Thoracic aorta (tissue), 2 donors: ENCODE measurements around the gene EPHA5. TPM values are rescaled to one million over a fixed set of nuclear protein-coding genes. Genes with fewer than 3 reads are reported as not detected.

Experiments used
- ATAC-seq: fragments of 150-250 bp; one replicate; pipeline ENCODE4 v1.8.0; 2017; ENCODE audit warnings: low read depth; ENCODE audit not compliant: insufficient number of reproducible peaks, low FRiP score
- DNase-seq: peaks from one replicate; pipeline ENCODE4 v3.0.0-alpha.2; 2020; ENCODE audit warnings: low spot score
- H3K27ac ChIP-seq, 2 donors: fragments of 200-600 bp; sonication (generic); 1 replicate in 1 of 2; 2 replicates in 1 of 2; pipeline ENCODE4 v1.5.1; 2016; ENCODE audit warnings: mild to moderate bottlenecking in 2 of 2, moderate library complexity in 2 of 2
- H3K27me3 ChIP-seq: fragments of 200-600 bp; sonication (generic); replicated peaks from 2 replicates; pipeline ENCODE4 v1.6.0; 2016; ENCODE audit warnings: mild to moderate bottlenecking; ENCODE audit not compliant: insufficient read depth
- H3K36me3 ChIP-seq: fragments of 200-600 bp; sonication (generic); one replicate; pipeline ENCODE4 v1.5.1; 2016
- H3K4me1 ChIP-seq, 2 donors: fragments of 200-600 bp; sonication (generic); 1 replicate in 1 of 2; 2 replicates in 1 of 2; pipeline versions ENCODE4 v1.5.1 to v1.6.0; 2016; ENCODE audit warnings: low read depth in 2 of 2, mild to moderate bottlenecking in 1 of 2; ENCODE audit not compliant: control insufficient read depth in 1 of 2
- H3K4me3 ChIP-seq: fragments of 200-600 bp; sonication (generic); 2 replicates; pipeline ENCODE4 v1.5.1; 2016; ENCODE audit warnings: mild to moderate bottlenecking
- H3K9me3 ChIP-seq: fragments of 200-600 bp; sonication (generic); 2 replicates; pipeline ENCODE4 v1.5.1; 2016
- total RNA-seq, 2 donors: library from RNA; depleted of rRNA; stranded (reverse); fragments of >200 nt; gene quantifications; one replicate each; pipeline versions ENCODE4 v1.1.0 to v1.2.3, GENCODE V29; 2016
- TF ChIP-seq, protein P1 (sequence below): fragments of 200-600 bp; sonication (generic); IDR thresholded peaks from one replicate; pipeline ENCODE4 v1.5.1; 2019; ENCODE audit warnings: antibody characterized with exemption

EPHA5 gene
- total RNA-seq, 2 donors from 2014 or later = 0.27 to 0.92 TPM

- ATAC-seq = no peak
- Histone ChIP-seq H3K4me3 (no peak overlapping the region), H3K4me1 (no peaks in the 10 kb centered on the region), H3K27me3 (no peaks in the 10 kb centered on the region), H3K27ac (no peak overlapping the region), H3K9me3 (no peaks in the 10 kb centered on the region), H3K36me3 (no peaks in the 10 kb centered on the region)
- TF ChIP-seq, protein P1, sequence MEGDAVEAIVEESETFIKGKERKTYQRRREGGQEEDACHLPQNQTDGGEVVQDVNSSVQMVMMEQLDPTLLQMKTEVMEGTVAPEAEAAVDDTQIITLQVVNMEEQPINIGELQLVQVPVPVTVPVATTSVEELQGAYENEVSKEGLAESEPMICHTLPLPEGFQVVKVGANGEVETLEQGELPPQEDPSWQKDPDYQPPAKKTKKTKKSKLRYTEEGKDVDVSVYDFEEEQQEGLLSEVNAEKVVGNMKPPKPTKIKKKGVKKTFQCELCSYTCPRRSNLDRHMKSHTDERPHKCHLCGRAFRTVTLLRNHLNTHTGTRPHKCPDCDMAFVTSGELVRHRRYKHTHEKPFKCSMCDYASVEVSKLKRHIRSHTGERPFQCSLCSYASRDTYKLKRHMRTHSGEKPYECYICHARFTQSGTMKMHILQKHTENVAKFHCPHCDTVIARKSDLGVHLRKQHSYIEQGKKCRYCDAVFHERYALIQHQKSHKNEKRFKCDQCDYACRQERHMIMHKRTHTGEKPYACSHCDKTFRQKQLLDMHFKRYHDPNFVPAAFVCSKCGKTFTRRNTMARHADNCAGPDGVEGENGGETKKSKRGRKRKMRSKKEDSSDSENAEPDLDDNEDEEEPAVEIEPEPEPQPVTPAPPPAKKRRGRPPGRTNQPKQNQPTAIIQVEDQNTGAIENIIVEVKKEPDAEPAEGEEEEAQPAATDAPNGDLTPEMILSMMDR = no peak
- DNase-seq = no peak
These were observed 81.0 kb downstream of the EPHA5 start for GRCh38 chr4:65589331-65589730.

- Histone ChIP-seq H3K27ac (no peak overlapping the region), H3K4me1 (no peaks in the 10 kb centered on the region), H3K36me3 (no peaks in the 10 kb centered on the region), H3K4me3 (no peak overlapping the region), H3K9me3 (no peaks in the 10 kb centered on the region), H3K27me3 (no peaks in the 10 kb centered on the region)
- no peak for ATAC-seq
- TF ChIP-seq, protein P1 = no peak
- no peak for DNase-seq
These were observed 89.7 kb downstream of the EPHA5 start for GRCh38 chr4:65580551-65580950.

DNA sequence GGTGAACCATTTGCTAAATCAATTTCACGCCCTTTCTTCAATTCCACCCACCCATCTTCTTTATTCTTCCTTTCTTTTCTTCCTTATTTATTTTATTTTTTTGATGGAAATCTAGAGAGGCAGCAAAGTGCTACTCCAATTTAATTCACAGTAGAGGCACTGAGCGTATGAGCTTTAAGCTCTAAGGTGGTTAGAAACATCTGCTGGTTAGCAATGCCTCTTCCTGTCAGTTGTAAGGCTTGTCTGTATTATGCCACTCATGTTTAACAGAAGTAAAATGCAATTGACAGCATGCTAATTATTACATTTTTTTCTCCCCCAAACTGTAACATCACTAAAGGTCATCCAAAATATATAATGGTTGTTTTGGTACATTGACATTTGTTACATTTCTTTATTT lies 103.8 kb downstream of the EPHA5 start:
- Histone ChIP-seq H3K27ac (no peak overlapping the region), H3K27me3 (no peaks in the 10 kb centered on the region), H3K4me3 (no peak overlapping the region), H3K36me3 (no peaks in the 10 kb centered on the region), H3K4me1 (no peaks in the 10 kb centered on the region), H3K9me3 (no peaks in the 10 kb centered on the region)
- TF ChIP-seq, protein P1 = no peak
- ATAC-seq (no peak), DNase-seq (no peak)

DNA sequence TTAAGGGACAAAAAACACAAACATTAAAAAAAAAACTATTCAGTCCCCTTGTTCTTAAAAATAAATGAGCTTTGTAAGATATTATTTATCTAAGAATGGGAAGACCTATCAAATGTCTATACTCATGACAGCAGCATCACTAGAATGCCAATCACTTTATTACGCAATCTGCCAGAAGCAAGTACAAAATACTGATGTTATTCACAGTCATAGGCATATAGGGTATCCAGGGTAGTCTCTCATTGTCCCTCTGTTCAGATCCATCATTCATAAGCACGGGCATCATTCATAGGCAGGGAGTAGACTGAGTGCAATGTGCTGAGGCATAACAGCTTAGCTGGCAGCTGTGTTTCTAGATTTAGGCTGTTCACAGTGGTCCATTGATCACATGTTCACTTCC lies 109.1 kb downstream of the EPHA5 start:
- ATAC-seq (no peak), DNase-seq (no peak)
- H3K36me3 ChIP-seq = no peaks in the 10 kb centered on the region
- H3K27me3 ChIP-seq = no peaks in the 10 kb centered on the region
- TF ChIP-seq, protein P1 = no peak
- no peaks in the 10 kb centered on the region for H3K9me3 ChIP-seq
- no peak overlapping the region for H3K27ac ChIP-seq
- no peaks in the 10 kb centered on the region for H3K4me1 ChIP-seq
- H3K4me3 ChIP-seq = no peak overlapping the region

DNA sequence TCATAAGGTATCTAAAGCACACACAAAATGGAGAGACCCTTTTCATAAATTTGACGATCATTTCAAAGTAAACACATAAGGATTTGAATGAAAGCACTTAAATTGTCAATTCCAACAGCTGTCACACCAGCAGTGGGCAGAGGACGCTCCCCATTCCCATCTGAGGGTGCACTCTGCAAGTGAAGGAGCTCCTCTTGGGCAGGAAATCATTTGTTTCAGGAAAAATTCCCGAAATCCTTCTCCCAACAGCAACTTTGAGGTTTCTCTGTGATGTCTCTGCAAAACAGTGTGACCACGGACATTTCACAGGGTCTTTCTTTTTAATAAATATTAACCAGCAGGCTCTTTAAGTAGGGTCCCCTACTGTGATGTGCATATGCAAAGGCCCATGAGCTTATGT lies 111.0 kb downstream of the EPHA5 start:
- H3K4me3 ChIP-seq = no peak overlapping the region
- ATAC-seq = no peak
- no peak for DNase-seq
- TF ChIP-seq, protein P1 = no peak
- H3K36me3 ChIP-seq = no peaks in the 10 kb centered on the region
- H3K4me1 ChIP-seq = no peaks in the 10 kb centered on the region
- H3K9me3 ChIP-seq = no peaks in the 10 kb centered on the region
- H3K27me3 ChIP-seq = no peaks in the 10 kb centered on the region
- H3K27ac ChIP-seq = no peak overlapping the region
